Retinal pigment epithelial cell (primary cell): ENCODE results near the gene FTO.

ENCODE experiments used
- DNase-seq: peaks from one replicate; pipeline ENCODE4 v3.0.0-alpha.2; 2010; ENCODE audit warnings: low read depth
- H3K4me3 ChIP-seq: 2 replicates; pipeline ENCODE4 v1.5.1; 2011; ENCODE audit warnings: mild to moderate bottlenecking, low read length, control low read depth, moderate library complexity
- TF ChIP-seq, protein P1 (sequence below): conservative IDR thresholded peaks from 2 replicates; pipeline ENCODE4 v1.5.1; 2011; ENCODE audit warnings: low read depth, low read length, control low read depth, inconsistent platforms

FTO gene

DNA sequence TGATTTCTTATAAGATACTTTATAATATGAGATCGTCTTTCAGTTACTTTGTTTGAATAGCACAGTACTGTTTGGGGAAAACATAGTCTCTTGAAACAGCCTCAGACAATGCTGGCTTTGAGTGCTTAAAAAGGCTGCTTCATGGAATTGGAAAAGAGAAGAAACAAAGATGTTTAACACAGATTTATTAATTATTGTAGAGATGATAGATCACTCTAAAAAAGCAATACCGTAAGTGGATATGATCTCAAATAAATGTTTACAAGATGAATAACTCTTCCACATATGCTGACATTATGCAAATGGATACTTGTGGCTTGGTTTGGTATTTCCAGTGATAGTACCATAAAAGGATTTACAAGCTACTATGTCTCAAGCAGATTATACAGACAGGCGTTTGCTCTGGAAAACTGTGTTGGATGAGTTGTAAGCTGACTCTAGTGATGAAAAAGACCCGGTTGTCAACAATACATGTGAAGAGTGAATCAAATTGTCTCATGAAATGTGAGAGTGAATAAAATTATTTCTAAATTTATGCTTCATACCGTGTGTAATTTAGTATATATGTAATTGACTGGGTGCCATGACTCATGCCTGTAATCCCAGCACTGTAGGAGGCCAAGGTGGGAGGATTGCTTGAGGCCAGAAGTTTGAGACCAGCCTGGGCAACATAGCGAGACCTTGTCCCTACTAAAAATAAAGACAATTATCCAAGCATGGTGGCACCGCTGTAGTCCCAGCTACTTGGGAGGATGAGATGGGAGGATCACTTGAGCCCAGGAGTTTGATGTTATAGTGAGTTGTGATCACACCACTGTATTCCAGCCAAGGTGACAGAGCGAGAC, 105.4 kb downstream of the FTO start:
- H3K4me3 ChIP-seq, result no peak overlapping the region
- no peak for DNase-seq
- TF ChIP-seq, protein P1, sequence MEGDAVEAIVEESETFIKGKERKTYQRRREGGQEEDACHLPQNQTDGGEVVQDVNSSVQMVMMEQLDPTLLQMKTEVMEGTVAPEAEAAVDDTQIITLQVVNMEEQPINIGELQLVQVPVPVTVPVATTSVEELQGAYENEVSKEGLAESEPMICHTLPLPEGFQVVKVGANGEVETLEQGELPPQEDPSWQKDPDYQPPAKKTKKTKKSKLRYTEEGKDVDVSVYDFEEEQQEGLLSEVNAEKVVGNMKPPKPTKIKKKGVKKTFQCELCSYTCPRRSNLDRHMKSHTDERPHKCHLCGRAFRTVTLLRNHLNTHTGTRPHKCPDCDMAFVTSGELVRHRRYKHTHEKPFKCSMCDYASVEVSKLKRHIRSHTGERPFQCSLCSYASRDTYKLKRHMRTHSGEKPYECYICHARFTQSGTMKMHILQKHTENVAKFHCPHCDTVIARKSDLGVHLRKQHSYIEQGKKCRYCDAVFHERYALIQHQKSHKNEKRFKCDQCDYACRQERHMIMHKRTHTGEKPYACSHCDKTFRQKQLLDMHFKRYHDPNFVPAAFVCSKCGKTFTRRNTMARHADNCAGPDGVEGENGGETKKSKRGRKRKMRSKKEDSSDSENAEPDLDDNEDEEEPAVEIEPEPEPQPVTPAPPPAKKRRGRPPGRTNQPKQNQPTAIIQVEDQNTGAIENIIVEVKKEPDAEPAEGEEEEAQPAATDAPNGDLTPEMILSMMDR, result no peak

DNA sequence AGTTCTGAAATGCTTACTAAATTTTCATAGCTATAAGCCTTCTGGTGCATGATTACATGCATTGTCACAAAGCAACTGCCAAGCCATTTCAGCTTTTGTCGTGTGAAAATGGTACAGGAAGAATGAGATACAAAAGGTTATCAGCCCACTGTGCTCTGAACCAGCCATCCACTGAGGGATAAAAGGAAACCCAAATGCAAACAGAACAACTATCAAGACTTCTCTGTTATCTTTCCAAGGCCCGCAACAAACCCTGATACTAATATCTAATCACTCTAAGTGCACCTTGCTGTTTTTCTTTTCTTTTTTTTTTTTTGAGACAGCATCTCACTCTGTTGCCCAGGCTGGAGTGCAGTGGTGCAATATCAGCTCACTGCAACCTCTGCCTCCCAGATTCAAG, 109.0 kb downstream of the FTO start:
- DNase-seq, result no peak
- TF ChIP-seq, protein P1, result no peak
- H3K4me3 ChIP-seq, result no peak overlapping the region

DNA sequence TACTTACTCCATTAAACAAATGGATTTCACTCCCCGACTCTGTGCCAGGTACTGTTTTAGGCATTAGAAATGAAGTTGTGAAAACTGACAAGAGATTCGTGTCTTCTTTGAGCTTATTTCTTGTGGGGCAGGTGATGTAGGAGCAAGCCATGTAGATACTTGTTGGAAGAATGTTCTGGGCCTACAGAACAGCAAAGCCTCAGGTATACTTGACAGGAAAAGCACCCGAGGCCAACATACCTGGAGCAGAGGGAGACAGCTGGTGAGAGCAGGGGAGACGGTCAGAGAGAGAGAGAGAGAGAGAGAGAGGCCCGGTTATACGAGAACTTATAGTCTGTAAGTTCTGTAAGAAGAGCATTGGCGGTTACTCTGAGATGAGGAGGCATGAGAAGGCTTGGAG, 110.8 kb downstream of the FTO start:
- DNase-seq, result no peak
- TF ChIP-seq, protein P1, result no peak
- no peak overlapping the region for H3K4me3 ChIP-seq

DNA sequence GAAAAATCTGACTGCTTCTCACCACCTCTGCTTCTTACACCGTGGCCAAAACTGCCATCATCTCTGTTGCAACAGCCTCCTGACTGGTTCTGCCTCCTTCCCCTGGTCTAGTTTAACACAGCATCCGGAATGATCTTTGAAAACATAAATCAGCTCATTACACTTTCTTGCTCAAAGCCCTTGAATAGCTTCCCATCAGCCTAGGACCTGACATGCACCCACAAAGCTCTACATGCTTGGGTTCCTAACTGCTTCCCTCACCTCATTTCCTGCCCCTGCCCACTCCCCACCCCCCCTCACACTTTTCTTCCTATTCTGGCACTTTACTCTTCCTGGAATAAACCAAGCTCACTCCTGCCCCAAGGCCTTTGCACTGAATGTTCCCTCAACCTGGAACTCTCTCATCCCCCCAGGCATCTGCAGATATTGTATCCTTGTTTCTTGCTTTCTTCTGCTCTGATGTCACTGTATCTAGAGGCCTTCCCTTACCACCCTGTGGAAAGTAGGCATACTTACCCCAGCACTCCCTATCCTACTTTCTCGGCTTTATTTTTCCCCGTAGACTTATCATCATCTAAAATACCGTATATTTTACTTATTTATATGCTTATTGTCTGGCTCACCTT, 112.4 kb downstream of the FTO start:
- TF ChIP-seq, protein P1, result no peak
- no peak for DNase-seq
- no peak overlapping the region for H3K4me3 ChIP-seq

DNA sequence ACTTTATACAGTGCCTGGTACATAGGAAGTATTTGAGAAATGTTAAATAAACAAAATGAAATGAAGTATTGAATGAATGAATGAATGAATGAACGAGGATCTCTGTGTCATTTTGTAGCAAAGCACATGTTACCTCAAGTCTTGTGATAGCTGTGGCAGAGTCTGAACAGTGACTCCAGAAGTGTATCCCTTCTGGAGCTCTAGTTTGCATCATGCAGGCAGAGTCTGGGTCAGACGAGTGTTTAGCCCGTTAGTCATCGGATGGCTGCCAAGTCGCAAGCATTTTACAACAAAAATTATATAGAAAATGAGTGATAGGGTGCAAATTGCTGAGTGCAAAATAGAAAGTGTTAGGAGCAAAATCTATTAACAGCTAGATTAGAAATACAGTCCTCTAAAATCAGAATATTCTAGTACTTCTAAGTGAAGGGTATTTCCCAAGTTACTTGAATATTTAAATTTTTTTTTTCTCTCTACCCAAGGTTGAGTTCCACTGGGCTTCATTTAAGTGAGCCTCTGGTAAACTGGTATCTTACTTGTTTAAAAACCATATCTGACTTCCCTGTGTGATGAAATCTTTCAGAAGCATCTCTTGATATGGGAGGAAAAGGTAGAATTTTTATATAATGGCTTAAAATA, 113.3 kb downstream of the FTO start:
- peak; percentile 93 for DNase-seq
- TF ChIP-seq, protein P1, result no peak
- H3K4me3 ChIP-seq, result peak overlapping the region; percentile 1

DNA sequence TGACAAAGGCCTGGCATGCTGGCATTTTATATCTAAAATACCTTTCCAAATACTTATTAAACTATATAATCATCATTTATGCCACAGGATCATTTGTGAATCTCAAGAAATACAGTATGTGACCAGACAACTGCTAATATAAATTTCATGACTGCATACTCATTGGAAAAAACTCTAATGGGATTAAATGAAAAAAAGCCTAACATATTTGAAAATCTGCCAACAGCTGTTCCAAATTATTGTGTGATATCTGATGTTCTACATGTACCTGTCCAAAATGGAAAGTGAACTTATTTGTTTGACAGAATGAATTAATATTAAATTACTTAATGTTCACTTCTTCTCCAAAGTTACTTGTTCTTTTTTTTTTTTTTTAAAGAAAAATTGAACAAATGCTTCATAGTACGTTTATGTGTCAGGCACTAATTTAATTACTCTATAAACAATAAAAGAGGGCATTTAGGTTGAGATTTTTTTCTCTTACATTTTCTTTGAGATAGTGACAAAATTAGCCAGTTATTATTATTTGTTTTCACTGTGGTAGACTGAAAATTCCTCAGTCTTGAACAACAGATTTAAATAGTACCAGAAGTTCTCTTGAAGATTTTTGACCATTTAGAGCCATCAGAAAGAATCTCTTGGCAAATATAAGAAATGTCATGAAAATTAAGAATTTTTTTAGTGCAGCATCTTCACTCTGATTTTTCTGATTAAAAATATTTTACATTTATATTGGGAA, 114.0 kb downstream of the FTO start:
- H3K4me3 ChIP-seq, result peak overlapping the region; percentile 1
- TF ChIP-seq, protein P1, result no peak
- DNase-seq, result no peak
